ENCODE measurements around the gene SCYGR4. TPM values are rescaled to one million over a fixed set of nuclear protein-coding genes. Genes with fewer than 3 reads are reported as not detected.

Gene SCYGR4
- polyA plus RNA-seq, 1 donor = not detected

Other genes with a start within 250 kb of the SCYGR4 start
- gene TM4SF20, start 238.2 kb upstream of the SCYGR4 start, polyA plus RNA-seq (ENCODE audit: insufficient read length) = 0.27 TPM
- gene SCYGR1, start 229.5 kb upstream of the SCYGR4 start, polyA plus RNA-seq (ENCODE audit: insufficient read length) = not detected
- gene AGFG1, start 145.3 kb upstream of the SCYGR4 start, polyA plus RNA-seq (ENCODE audit: insufficient read length) = 83.1 TPM
- gene SCYGR2, start 18.6 kb upstream of the SCYGR4 start, polyA plus RNA-seq (ENCODE audit: insufficient read length) = not detected
- gene SCYGR3, start 2.7 kb upstream of the SCYGR4 start, polyA plus RNA-seq (ENCODE audit: insufficient read length) = not detected
- not detected for gene SCYGR5, start 49.3 kb downstream of the SCYGR4 start, polyA plus RNA-seq (ENCODE audit: insufficient read length)
- 10.7 TPM for gene SLC19A3, start 100.5 kb downstream of the SCYGR4 start, polyA plus RNA-seq (ENCODE audit: insufficient read length)
- not detected for gene SCYGR6, start 107.3 kb downstream of the SCYGR4 start, polyA plus RNA-seq (ENCODE audit: insufficient read length)
- not detected for gene SCYGR7, start 110.8 kb downstream of the SCYGR4 start, polyA plus RNA-seq (ENCODE audit: insufficient read length)
- not detected for gene SCYGR8, start 128.4 kb downstream of the SCYGR4 start, polyA plus RNA-seq (ENCODE audit: insufficient read length)
- 0.48 TPM for gene CCL20, start 196.3 kb downstream of the SCYGR4 start, polyA plus RNA-seq (ENCODE audit: insufficient read length)